Neural crest cell (in vitro differentiated cells): ENCODE results near the gene XRRA1. TPM values are rescaled to one million over a fixed set of nuclear protein-coding genes. Genes with fewer than 3 reads are reported as not detected.
A peak's percentile ranks its signal among the peaks of the same experiment; 100 is the strongest.

Experiments used
- DNase-seq: peaks from one replicate; pipeline ENCODE4 v3.0.0; 2021; ENCODE audit warnings: low read depth, mixed read lengths, low spot score
- H3K27ac Mint-ChIP-seq: one replicate; pipeline ENCODE4 v1.8.0; 2021; ENCODE audit warnings: mild to moderate bottlenecking, mixed read lengths; ENCODE audit not compliant: unreplicated experiment
- H3K27me3 Mint-ChIP-seq: 2 replicates; pipeline ENCODE4 v1.8.0; 2021; ENCODE audit warnings: low read depth, mild to moderate bottlenecking, mixed read lengths
- H3K36me3 Mint-ChIP-seq: 2 replicates; pipeline ENCODE4 v1.8.0; 2021; ENCODE audit warnings: low read depth, mild to moderate bottlenecking, mixed read lengths
- H3K4me1 Mint-ChIP-seq: 2 replicates; pipeline ENCODE4 v1.8.0; 2021; ENCODE audit warnings: mixed read lengths
- H3K4me3 Mint-ChIP-seq: one replicate; pipeline ENCODE4 v1.8.0; 2021; ENCODE audit warnings: mild to moderate bottlenecking, mixed read lengths
- H3K9me3 Mint-ChIP-seq: 2 replicates; pipeline ENCODE4 v1.8.0; 2021; ENCODE audit warnings: mixed read lengths
- total RNA-seq: library from RNA; stranded (reverse); gene quantifications from 2 replicates; pipeline ENCODE4 v1.2.1, GENCODE V29; 2021
- TF ChIP-seq, protein P1 (sequence below): fragments of 200-600 bp; sonication (generic); conservative IDR thresholded peaks from 2 replicates; pipeline ENCODE4 v1.5.0; 2021; ENCODE audit warnings: antibody characterized with exemption, mild to moderate bottlenecking

Gene XRRA1
- total RNA-seq, 1 donor from 2014 or later = 8.3 TPM

GRCh38 chr11:74950374-74950969 is 1.6 kb upstream of the XRRA1 start:
- Mint-ChIP-seq H3K4me3 (peak overlapping the region; percentile 98), H3K36me3 (peaks cover 2% of the 10 kb centered on the region), H3K27ac (peak overlapping the region; percentile 97), H3K9me3 (no peaks in the 10 kb centered on the region), H3K4me1 (peaks cover 33% of the 10 kb centered on the region), H3K27me3 (no peaks in the 10 kb centered on the region)
- DNase-seq = no peak
- TF ChIP-seq, protein P1, sequence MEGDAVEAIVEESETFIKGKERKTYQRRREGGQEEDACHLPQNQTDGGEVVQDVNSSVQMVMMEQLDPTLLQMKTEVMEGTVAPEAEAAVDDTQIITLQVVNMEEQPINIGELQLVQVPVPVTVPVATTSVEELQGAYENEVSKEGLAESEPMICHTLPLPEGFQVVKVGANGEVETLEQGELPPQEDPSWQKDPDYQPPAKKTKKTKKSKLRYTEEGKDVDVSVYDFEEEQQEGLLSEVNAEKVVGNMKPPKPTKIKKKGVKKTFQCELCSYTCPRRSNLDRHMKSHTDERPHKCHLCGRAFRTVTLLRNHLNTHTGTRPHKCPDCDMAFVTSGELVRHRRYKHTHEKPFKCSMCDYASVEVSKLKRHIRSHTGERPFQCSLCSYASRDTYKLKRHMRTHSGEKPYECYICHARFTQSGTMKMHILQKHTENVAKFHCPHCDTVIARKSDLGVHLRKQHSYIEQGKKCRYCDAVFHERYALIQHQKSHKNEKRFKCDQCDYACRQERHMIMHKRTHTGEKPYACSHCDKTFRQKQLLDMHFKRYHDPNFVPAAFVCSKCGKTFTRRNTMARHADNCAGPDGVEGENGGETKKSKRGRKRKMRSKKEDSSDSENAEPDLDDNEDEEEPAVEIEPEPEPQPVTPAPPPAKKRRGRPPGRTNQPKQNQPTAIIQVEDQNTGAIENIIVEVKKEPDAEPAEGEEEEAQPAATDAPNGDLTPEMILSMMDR = no peak

DNA sequence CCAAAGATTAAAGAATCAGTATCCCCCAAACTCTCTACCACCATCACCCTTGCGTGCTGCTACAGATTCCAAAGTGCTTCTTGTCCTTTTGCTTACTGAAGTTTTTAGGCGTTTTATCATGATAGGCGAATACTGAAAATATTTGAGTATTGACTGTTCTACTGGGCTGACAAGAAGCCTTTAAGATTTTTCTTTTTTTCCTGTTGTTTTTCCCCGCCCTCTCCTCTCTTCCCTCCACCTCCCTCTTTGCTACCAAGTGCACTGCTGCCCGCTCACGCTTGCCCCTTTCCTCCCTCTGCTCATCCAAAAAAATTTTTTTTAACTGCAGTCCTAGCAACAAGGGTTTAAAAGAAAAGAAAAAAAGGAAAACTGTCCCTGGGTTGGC is 854 bp upstream of the XRRA1 start:
- DNase-seq = no peak
- Mint-ChIP-seq H3K4me3 (peak overlapping the region; percentile 98), H3K27ac (peak overlapping the region; percentile 97), H3K36me3 (peaks cover 2% of the 10 kb centered on the region), H3K9me3 (no peaks in the 10 kb centered on the region), H3K4me1 (peaks cover 33% of the 10 kb centered on the region), H3K27me3 (no peaks in the 10 kb centered on the region)
- TF ChIP-seq, protein P1 = no peak

DNA sequence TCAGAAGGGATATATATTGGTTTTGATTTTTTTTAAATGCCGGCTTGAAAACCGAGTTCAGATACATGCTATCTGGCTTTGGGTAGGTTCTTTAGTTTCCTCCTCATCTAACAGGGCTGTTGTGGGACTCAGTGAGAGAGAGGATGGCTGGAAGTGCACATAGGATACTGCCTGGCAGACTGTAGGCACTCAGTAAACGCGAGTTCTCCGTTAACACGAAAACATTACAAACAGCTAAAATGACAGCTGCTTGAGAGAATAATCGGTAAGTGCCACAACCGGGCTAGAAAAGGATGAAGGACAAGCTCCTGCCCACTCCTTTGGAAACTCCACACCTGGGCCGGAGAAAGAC is 369 bp downstream of the XRRA1 start:
- Mint-ChIP-seq H3K4me3 (peak overlapping the region; percentile 98), H3K4me1 (peaks cover 33% of the 10 kb centered on the region), H3K9me3 (no peaks in the 10 kb centered on the region), H3K27me3 (no peaks in the 10 kb centered on the region), H3K27ac (no peak overlapping the region), H3K36me3 (peaks cover 2% of the 10 kb centered on the region)
- DNase-seq = no peak
- TF ChIP-seq, protein P1 = no peak

DNA sequence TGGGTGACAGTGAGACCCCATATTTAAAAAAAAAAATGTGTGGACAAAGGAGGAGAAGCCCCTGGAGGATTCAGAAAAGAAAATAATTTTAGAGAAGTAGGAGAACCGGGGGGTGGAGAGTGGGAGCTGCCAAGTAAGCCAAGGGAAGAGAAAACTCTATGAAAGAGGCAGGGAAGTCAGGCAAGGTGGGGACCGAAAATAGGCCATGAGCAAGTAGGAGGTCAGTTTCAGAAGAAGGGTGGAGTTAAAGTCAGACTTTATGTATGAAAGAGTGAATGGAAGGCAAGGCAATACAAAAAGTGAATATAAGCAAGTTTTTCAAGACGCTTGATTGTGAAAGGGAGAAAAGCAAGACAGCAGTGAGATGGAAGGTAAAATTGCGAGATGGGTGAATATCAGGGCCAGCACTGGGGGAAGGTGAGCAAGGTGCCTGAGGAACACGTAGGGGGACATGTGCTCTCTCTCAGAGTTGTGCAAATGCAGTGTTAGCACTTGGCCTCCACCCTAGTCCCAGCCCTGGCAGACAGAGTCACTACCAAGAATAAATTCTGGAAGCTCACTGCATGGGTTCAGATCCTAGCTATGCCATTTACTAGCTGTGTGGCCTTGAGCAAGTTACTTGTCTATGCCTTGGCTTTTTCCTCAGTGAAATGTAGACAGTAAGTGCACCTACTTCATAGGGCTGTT is 6.7 kb downstream of the XRRA1 start:
- H3K27ac Mint-ChIP-seq = no peak overlapping the region
- TF ChIP-seq, protein P1 = no peak
- H3K36me3 Mint-ChIP-seq = no peaks in the 10 kb centered on the region
- H3K4me1 Mint-ChIP-seq = no peaks in the 10 kb centered on the region
- H3K9me3 Mint-ChIP-seq = no peaks in the 10 kb centered on the region
- H3K27me3 Mint-ChIP-seq = no peaks in the 10 kb centered on the region
- DNase-seq = no peak
- no peak overlapping the region for H3K4me3 Mint-ChIP-seq

DNA sequence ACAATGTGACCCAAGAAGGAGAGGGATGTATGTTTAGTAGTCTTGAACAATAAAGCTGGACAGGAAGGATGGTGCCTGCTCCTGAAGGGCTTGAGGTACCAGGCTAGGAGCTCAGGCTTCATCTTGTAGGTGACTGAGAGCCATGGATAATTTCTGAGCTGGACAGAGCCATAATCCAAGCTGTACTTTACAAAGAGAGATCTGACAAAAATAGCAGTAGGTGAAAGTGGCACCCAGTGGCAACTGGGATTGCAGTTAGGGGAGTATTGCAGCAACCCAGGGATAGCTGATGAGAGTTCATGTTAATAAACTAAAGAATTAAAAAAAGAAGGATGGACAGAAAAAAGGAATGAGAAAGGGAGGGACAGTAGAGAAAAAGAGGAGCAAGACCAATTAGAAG is 7.4 kb downstream of the XRRA1 start:
- no peaks in the 10 kb centered on the region for H3K9me3 Mint-ChIP-seq
- no peak overlapping the region for H3K27ac Mint-ChIP-seq
- no peaks in the 10 kb centered on the region for H3K4me1 Mint-ChIP-seq
- DNase-seq = no peak
- no peaks in the 10 kb centered on the region for H3K27me3 Mint-ChIP-seq
- H3K4me3 Mint-ChIP-seq = no peak overlapping the region
- no peaks in the 10 kb centered on the region for H3K36me3 Mint-ChIP-seq
- TF ChIP-seq, protein P1 = no peak
